NCI-H2171 treated with DMSO at 0.1 percent for 48 hours (cell line): ENCODE data around the gene VDR.

Experiments
- DNase-seq: peaks from one replicate; lab custom pipeline; 2025; lab: John Stamatoyannopoulos, UW

The VDR gene

GRCh38 chr12:47795121-47795813, 109.5 kb downstream of the VDR start:
- DNase-seq: no peak

- no peak for DNase-seq
Measured at GRCh38 chr12:47794679-47795078, 110.1 kb downstream of the VDR start.

GRCh38 chr12:47793015-47793681, 111.6 kb downstream of the VDR start:
- DNase-seq: no peak

- DNase-seq: no peak
Measured at GRCh38 chr12:47791874-47792273, 112.9 kb downstream of the VDR start.
